Suprapubic skin (tissue), 4 donors: ENCODE data around the gene LCORL. TPM values are rescaled to one million over a fixed set of nuclear protein-coding genes. Genes with fewer than 3 reads are reported as not detected.

ENCODE experiments used
- DNase-seq, 2 donors: peaks; one replicate each; pipeline ENCODE4 v3.0.0-alpha.2; 2019; ENCODE audit warnings: low spot score in 2 of 2
- H3K27ac ChIP-seq: fragments of 200-600 bp; sonication (generic); one replicate; pipeline ENCODE4 v1.5.1; 2019
- H3K27me3 ChIP-seq: fragments of 200-600 bp; sonication (generic); one replicate; pipeline ENCODE4 v1.5.1; 2019
- H3K36me3 ChIP-seq: fragments of 200-600 bp; sonication (generic); one replicate; pipeline ENCODE4 v1.5.1; 2019
- H3K4me1 ChIP-seq: fragments of 200-600 bp; sonication (generic); one replicate; pipeline ENCODE4 v1.5.1; 2019
- H3K4me3 ChIP-seq: fragments of 200-600 bp; sonication (generic); one replicate; pipeline ENCODE4 v1.5.1; 2019; ENCODE audit warnings: mild to moderate bottlenecking
- H3K9me3 ChIP-seq: fragments of 200-600 bp; sonication (generic); one replicate; pipeline ENCODE4 v1.5.1; 2019
- CTCF ChIP-seq, 2 donors: fragments of 200-600 bp in 1 of 2; fragments of 450-650 bp in 1 of 2; sonication (generic) in 1 of 2; IDR thresholded peaks; one replicate each; pipeline ENCODE4 v1.5.1; 2016 to 2019; ENCODE audit warnings: antibody characterized with exemption in 2 of 2, mild to moderate bottlenecking in 1 of 2, moderate library complexity in 1 of 2
- EP300 ChIP-seq: sonication (generic); formaldehyde crosslinking; IDR thresholded peaks from one replicate; pipeline ENCODE4 v1.6.1; 2017; ENCODE audit warnings: antibody characterized with exemption
- POLR2A ChIP-seq, 2 donors: fragments of 450-650 bp; IDR thresholded peaks; one replicate each; pipeline ENCODE4 v1.6.1; 2017; ENCODE audit warnings: antibody characterized with exemption in 2 of 2, mild to moderate bottlenecking in 2 of 2, moderate library complexity in 2 of 2
- POLR2AphosphoS5 ChIP-seq, 3 donors: sonication (generic); formaldehyde crosslinking; IDR thresholded peaks; one replicate each; pipeline ENCODE4 v1.6.1; 2017; ENCODE audit warnings: antibody characterized with exemption in 3 of 3
- WGBS: methylation state at CpG from one replicate; pipeline ENCODE4 v1.1.5; 2018; 5-methylcytosine and 5-hydroxymethylcytosine counted together
- total RNA-seq, 4 donors: library from RNA; depleted of rRNA; stranded (reverse); fragments of >200 nt; gene quantifications; one replicate each; pipeline ENCODE4 v1.1.0, GENCODE V29; 2016

The LCORL gene
- total RNA-seq, 4 donors from 2014 or later: 14.9 to 26.4 (median 19.6) TPM

GRCh38 chr4:17884511-17884910, 137.0 kb downstream of the LCORL start:
- no peak for DNase-seq
- H3K36me3 ChIP-seq: peaks cover 8% of the 10 kb centered on the region
- TF ChIP-seq CTCF (IDR thresholded peaks at IDR 0.05) (no peak), EP300 (no peak), POLR2A (IDR thresholded peaks at IDR 0.05) (no peak), POLR2AphosphoS5 (IDR thresholded peaks at IDR 0.05) (no peak)
- no peak overlapping the region for H3K4me3 ChIP-seq
- WGBS: 81% methylated on average over 2 of the region's 2 CpGs
- no peaks in the 10 kb centered on the region for H3K27me3 ChIP-seq
- H3K27ac ChIP-seq: no peak overlapping the region
- H3K9me3 ChIP-seq: no peaks in the 10 kb centered on the region
- no peaks in the 10 kb centered on the region for H3K4me1 ChIP-seq

GRCh38 chr4:17884063-17884462, 137.5 kb downstream of the LCORL start:
- no peak for DNase-seq
- TF ChIP-seq EP300 (no peak), POLR2AphosphoS5 (IDR thresholded peaks at IDR 0.05) (no peak), POLR2A (IDR thresholded peaks at IDR 0.05) (no peak), CTCF (IDR thresholded peaks at IDR 0.05) (no peak)

GRCh38 chr4:17877661-17878060, 143.9 kb downstream of the LCORL start:
- Histone ChIP-seq H3K4me1 (no peaks in the 10 kb centered on the region), H3K27me3 (no peaks in the 10 kb centered on the region), H3K4me3 (no peak overlapping the region), H3K27ac (no peak overlapping the region), H3K36me3 (no peaks in the 10 kb centered on the region), H3K9me3 (no peaks in the 10 kb centered on the region)
- TF ChIP-seq POLR2A (IDR thresholded peaks at IDR 0.05) (no peak), EP300 (no peak), CTCF (IDR thresholded peaks at IDR 0.05) (no peak), POLR2AphosphoS5 (IDR thresholded peaks at IDR 0.05) (no peak)
- no peak for DNase-seq
- WGBS: 88% methylated on average over 5 of the region's 5 CpGs

More at GRCh38 chr4:17884063-17884462, 137.5 kb downstream of the LCORL start:
- no peak overlapping the region for H3K27ac ChIP-seq
- H3K4me1 ChIP-seq: no peaks in the 10 kb centered on the region
- H3K4me3 ChIP-seq: no peak overlapping the region
- peaks cover 8% of the 10 kb centered on the region for H3K36me3 ChIP-seq
- no peaks in the 10 kb centered on the region for H3K27me3 ChIP-seq
- 89% methylated on average over 2 of the region's 2 CpGs for WGBS
- H3K9me3 ChIP-seq: no peaks in the 10 kb centered on the region

- no peak for DNase-seq
Measured at GRCh38 chr4:17876943-17877342, 144.6 kb downstream of the LCORL start.

More at GRCh38 chr4:17876943-17877342, 144.6 kb downstream of the LCORL start:
- Histone ChIP-seq H3K9me3 (no peaks in the 10 kb centered on the region), H3K36me3 (no peaks in the 10 kb centered on the region), H3K4me1 (no peaks in the 10 kb centered on the region), H3K27ac (no peak overlapping the region), H3K27me3 (no peaks in the 10 kb centered on the region), H3K4me3 (no peak overlapping the region)
- 94% methylated on average over 4 of the region's 4 CpGs for WGBS
- TF ChIP-seq POLR2A (IDR thresholded peaks at IDR 0.05): no peak
- no peak for TF ChIP-seq EP300
- no peak for TF ChIP-seq CTCF (IDR thresholded peaks at IDR 0.05)
- TF ChIP-seq POLR2AphosphoS5 (IDR thresholded peaks at IDR 0.05): no peak
